ENCODE measurements around the gene PHLDB1. TPM values are rescaled to one million over a fixed set of nuclear protein-coding genes. Genes with fewer than 3 reads are reported as not detected.

Gene PHLDB1
- total and polyA plus RNA-seq, 7 donors: 12.6 to 45.8 (median 27.7) TPM

- ATAC-seq (no peak), DNase-seq (no peak)
- 91 to 97% (median 92%) methylated on average over 8 of the region's 8 CpGs for WGBS, 3 donors
- no peak overlapping the region for H3K27ac ChIP-seq
- no peaks in the 10 kb centered on the region for H3K4me1 ChIP-seq
- no peak overlapping the region for H3K4me3 ChIP-seq
- H3K27me3 ChIP-seq (ENCODE audit: insufficient read depth in 3 of 3, low read length in 2 of 3): no peaks in the 10 kb centered on the region
- TF ChIP-seq CTCF (IDR thresholded peaks at IDR 0.05): no peak
- no peaks in the 10 kb centered on the region for H3K9me3 ChIP-seq
- peaks cover 2 to 98% of the 10 kb centered on the region in 2 donors for H3K36me3 ChIP-seq (ENCODE audit: insufficient read depth in 1 of 2, low read depth in 1 of 2)
- intact Hi-C loops (cut with DNase I): no loop called here
Measured at GRCh38 chr11:118650366-118650765, 43.0 kb downstream of the PHLDB1 start.

GRCh38 chr11:118651820-118652219 is 44.4 kb downstream of the PHLDB1 start:
- Histone ChIP-seq H3K27ac (no peak overlapping the region), H3K36me3 (ENCODE audit: insufficient read depth in 1 of 2, low read depth in 1 of 2) (peaks cover 2 to 98% of the 10 kb centered on the region in 2 donors), H3K9me3 (no peaks in the 10 kb centered on the region), H3K4me1 (no peaks in the 10 kb centered on the region), H3K27me3 (ENCODE audit: insufficient read depth in 3 of 3, low read length in 2 of 3) (no peaks in the 10 kb centered on the region), H3K4me3 (no peak overlapping the region)
- DNase-seq (no peak), ATAC-seq (peak; percentile 39 to 81 (median 68))
- no peak for TF ChIP-seq CTCF (IDR thresholded peaks at IDR 0.05)
- intact Hi-C loops (cut with DNase I): no loop called here
- WGBS, 3 donors: 56 to 69% (median 68%) methylated on average over 3 of the region's 3 CpGs

GRCh38 chr11:118652681-118653181 is 45.3 kb downstream of the PHLDB1 start:
- DNase-seq: no peak
- intact Hi-C loops (cut with DNase I): no loop called here
- H3K4me1 ChIP-seq: no peaks in the 10 kb centered on the region
- ATAC-seq: peak; percentile 24 to 60 (median 52)
- no peak for TF ChIP-seq CTCF (IDR thresholded peaks at IDR 0.05)
- H3K27ac ChIP-seq: no peak overlapping the region
- no peaks in the 10 kb centered on the region for H3K9me3 ChIP-seq
- no peak overlapping the region for H3K4me3 ChIP-seq
- WGBS, 3 donors: 49 to 65% (median 53%) methylated on average over 4 of the region's 4 CpGs
- peaks cover 2 to 98% of the 10 kb centered on the region in 2 donors for H3K36me3 ChIP-seq (ENCODE audit: insufficient read depth in 1 of 2, low read depth in 1 of 2)
- no peaks in the 10 kb centered on the region for H3K27me3 ChIP-seq (ENCODE audit: insufficient read depth in 3 of 3, low read length in 2 of 3)

- DNase-seq (no peak), ATAC-seq (no peak)
- intact Hi-C loops (cut with DNase I): no loop called here
- H3K4me3 ChIP-seq: no peak overlapping the region
- no peak overlapping the region for H3K27ac ChIP-seq
- no peaks in the 10 kb centered on the region for H3K9me3 ChIP-seq
- no peaks in the 10 kb centered on the region for H3K4me1 ChIP-seq
- H3K36me3 ChIP-seq (ENCODE audit: insufficient read depth in 1 of 2, low read depth in 1 of 2): peaks cover 2 to 89% of the 10 kb centered on the region in 2 donors
- 79 to 88% (median 87%) methylated on average over 8 of the region's 8 CpGs for WGBS, 3 donors
- TF ChIP-seq CTCF (IDR thresholded peaks at IDR 0.05): no peak
- no peaks in the 10 kb centered on the region for H3K27me3 ChIP-seq (ENCODE audit: insufficient read depth in 3 of 3, low read length in 2 of 3)
Measured at GRCh38 chr11:118653684-118654390, 46.4 kb downstream of the PHLDB1 start.
